NCI-H1092 (cell line): Measurements from ENCODE around the gene CNPPD1.

ENCODE experiments used
- DNase-seq: peaks from one replicate; lab custom pipeline; 2025; lab: John Stamatoyannopoulos, UW

CNPPD1 gene

GRCh38 chr2:219179601-219180465 is 3.1 kb upstream of the CNPPD1 start:
- no peak for DNase-seq

GRCh38 chr2:219178377-219179175 is 1.9 kb upstream of the CNPPD1 start:
- DNase-seq, result no peak

- peak; percentile 68 for DNase-seq
These were observed 1.0 kb upstream of the CNPPD1 start, which contains the start of gene RETREG2 for GRCh38 chr2:219177552-219178376. Gene RETREG2, plus strand, starts transcription at chr2:219178275. Its CDS starts 78 bp downstream, at chr2:219178353.

- DNase-seq, result no peak
These were observed 552 bp downstream of the CNPPD1 start for GRCh38 chr2:219175928-219176817.

GRCh38 chr2:219175486-219175885 is 1.2 kb downstream of the CNPPD1 start:
- no peak for DNase-seq

- no peak for DNase-seq
These were observed 1.9 kb downstream of the CNPPD1 start for GRCh38 chr2:219174801-219175200.

GRCh38 chr2:219174146-219174545 is 2.6 kb downstream of the CNPPD1 start:
- no peak for DNase-seq

- DNase-seq, result no peak
These were observed 3.5 kb downstream of the CNPPD1 start for GRCh38 chr2:219173176-219173575.

- no peak for DNase-seq
These were observed 4.2 kb downstream of the CNPPD1 start for GRCh38 chr2:219172231-219173154.

- DNase-seq, result no peak
These were observed 5.5 kb downstream of the CNPPD1 start for GRCh38 chr2:219171231-219171651.

GRCh38 chr2:219169930-219170654 is 6.6 kb downstream of the CNPPD1 start, which contains the start of gene SLC23A3:
Gene SLC23A3, minus strand, starts transcription at chr2:219170029. Its CDS starts 45 bp downstream, at chr2:219169984.
- DNase-seq, result no peak

- DNase-seq, result no peak
These were observed 7.8 kb downstream of the CNPPD1 start for GRCh38 chr2:219168932-219169331.

- no peak for DNase-seq
These were observed 8.2 kb downstream of the CNPPD1 start for GRCh38 chr2:219168526-219168925.

- no peak for DNase-seq
These were observed 8.7 kb downstream of the CNPPD1 start for GRCh38 chr2:219167997-219168396.

GRCh38 chr2:219165058-219165911 is 11.4 kb downstream of the CNPPD1 start:
- DNase-seq, result no peak

- DNase-seq, result no peak
These were observed 13.6 kb downstream of the CNPPD1 start for GRCh38 chr2:219163156-219163555.

GRCh38 chr2:219161097-219161496 is 15.6 kb downstream of the CNPPD1 start:
- DNase-seq, result no peak
